ENCODE measurements around the gene UBA6.

UBA6 gene

DNA sequence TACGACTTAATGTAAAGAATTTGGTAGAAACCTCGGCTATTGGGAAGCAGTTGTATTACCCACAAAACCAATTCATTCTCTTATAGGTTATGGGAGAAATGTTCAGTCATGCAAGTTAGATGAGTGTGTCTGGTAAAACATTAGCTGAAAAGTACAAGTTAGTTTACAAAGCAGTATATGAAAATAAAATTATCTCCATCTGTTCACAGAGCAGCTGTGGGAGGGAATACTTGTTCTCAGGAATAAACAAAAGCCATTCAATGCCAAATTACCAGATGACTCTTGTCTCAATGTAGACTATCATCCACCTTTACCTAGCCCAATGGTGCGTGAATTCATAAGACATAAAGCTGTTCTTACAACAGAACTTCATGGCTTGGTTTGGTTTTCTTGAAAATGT, 113.8 kb downstream of the UBA6 start:
- Histone ChIP-seq H3K4me1 (ENCODE audit: control insufficient read depth, insufficient read depth, low read length) (no peaks in the 10 kb centered on the region), H3K36me3 (ENCODE audit: control insufficient read depth, insufficient read depth, low read length) (no peaks in the 10 kb centered on the region), H3K9me3 (ENCODE audit: control insufficient read depth, low read length) (no peaks in the 10 kb centered on the region), H3K27ac (ENCODE audit: insufficient read depth, low read depth, low read length, poor library complexity, severe bottlenecking) (no peak overlapping the region), H3K4me3 (ENCODE audit: insufficient read depth, low read depth, low read length) (no peak overlapping the region), H3K27me3 (ENCODE audit: control insufficient read depth, insufficient read depth, low read length, poor library complexity, severe bottlenecking) (no peaks in the 10 kb centered on the region)
- 100% methylated on average over 1 to 3 of the region's 3 CpGs for WGBS, 2 experiments

DNA sequence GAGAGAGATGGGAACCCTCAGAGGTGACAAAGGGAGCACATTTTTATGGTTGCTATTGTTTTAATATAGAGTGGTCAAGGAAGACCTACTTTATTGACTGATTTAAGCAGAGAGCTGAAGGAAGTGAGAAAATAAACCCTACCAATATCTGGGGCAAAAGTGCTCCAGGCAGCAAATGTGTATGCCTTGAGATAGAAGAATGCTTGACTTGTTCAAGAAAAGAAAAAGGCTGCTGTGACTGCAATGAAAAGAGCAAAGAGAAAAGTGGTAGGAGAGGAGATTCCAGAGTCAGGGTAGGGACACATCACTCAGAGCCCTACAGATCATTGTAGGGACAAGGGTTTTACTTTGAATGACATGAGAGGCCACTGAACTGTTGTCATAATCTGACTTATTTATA, 116.5 kb downstream of the UBA6 start:
- H3K27ac ChIP-seq (ENCODE audit: insufficient read depth, low read depth, low read length, poor library complexity, severe bottlenecking), result no peak overlapping the region

DNA sequence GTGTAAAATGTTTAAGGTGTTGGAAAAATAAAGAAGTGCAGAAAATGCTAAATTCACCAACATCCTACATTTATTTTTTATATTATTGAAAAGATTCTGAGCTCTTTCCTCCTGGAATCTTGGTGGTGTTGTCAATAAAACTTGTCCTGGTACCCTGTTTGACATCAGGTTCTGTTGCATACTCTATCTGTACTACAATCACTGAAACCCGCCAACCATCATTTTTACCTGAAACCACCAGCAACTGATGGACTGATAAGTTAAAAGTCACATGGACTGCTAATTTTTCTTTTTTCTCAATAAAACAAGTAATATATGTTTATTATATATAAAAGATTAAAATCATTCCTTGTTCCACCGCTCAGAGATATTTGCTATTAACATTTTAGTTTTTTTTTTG, 119.0 kb downstream of the UBA6 start:
- no peaks in the 10 kb centered on the region for H3K27me3 ChIP-seq (ENCODE audit: control insufficient read depth, insufficient read depth, low read length, poor library complexity, severe bottlenecking)
- no peak overlapping the region for H3K4me3 ChIP-seq (ENCODE audit: insufficient read depth, low read depth, low read length)
- H3K9me3 ChIP-seq (ENCODE audit: control insufficient read depth, low read length), result no peaks in the 10 kb centered on the region
- no peak overlapping the region for H3K27ac ChIP-seq (ENCODE audit: insufficient read depth, low read depth, low read length, poor library complexity, severe bottlenecking)
- no peaks in the 10 kb centered on the region for H3K36me3 ChIP-seq (ENCODE audit: control insufficient read depth, insufficient read depth, low read length)
- 100% methylated on average over 1 of the region's 2 CpGs; no CpG with 5 or more reads in 1 of the 2 experiments for WGBS, 2 experiments
- H3K4me1 ChIP-seq (ENCODE audit: control insufficient read depth, insufficient read depth, low read length), result no peaks in the 10 kb centered on the region

More for the DNA sequence above, 116.5 kb downstream of the UBA6 start:
- Histone ChIP-seq H3K36me3 (ENCODE audit: control insufficient read depth, insufficient read depth, low read length) (no peaks in the 10 kb centered on the region), H3K27me3 (ENCODE audit: control insufficient read depth, insufficient read depth, low read length, poor library complexity, severe bottlenecking) (no peaks in the 10 kb centered on the region), H3K9me3 (ENCODE audit: control insufficient read depth, low read length) (no peaks in the 10 kb centered on the region), H3K4me3 (ENCODE audit: insufficient read depth, low read depth, low read length) (no peak overlapping the region), H3K4me1 (ENCODE audit: control insufficient read depth, insufficient read depth, low read length) (no peaks in the 10 kb centered on the region)

DNA sequence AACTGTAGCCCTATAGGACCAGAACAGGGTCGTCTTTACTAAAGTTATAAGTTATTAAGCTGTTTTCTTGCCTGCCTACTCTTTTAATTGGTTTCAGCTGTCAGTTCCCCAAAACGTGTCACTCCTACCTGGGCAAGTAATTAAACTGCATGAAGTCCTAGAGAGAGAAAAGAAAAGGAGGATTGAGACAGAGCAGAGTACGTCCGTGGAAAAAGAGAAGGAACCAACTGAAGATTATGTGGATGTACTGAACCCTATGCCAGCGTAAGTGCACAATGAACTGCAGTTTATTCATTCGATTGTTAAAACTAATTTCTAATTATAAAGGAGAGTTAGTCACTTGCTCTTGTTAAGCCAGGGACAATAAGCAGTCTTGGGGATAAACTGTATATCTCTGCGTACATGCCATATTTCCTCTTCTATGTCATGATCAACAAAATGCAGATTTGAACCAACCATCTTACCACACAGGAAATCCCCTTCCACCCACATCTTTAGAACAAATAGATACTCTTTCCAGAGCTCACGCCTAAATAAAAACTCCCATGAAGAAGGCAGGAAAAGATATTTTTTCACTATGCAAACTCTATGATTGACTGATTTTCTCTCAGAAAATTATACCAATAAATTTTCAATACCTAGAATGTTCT, 119.6 kb downstream of the UBA6 start:
- no peak overlapping the region for H3K27ac ChIP-seq (ENCODE audit: insufficient read depth, low read depth, low read length, poor library complexity, severe bottlenecking)
- no peaks in the 10 kb centered on the region for H3K27me3 ChIP-seq (ENCODE audit: control insufficient read depth, insufficient read depth, low read length, poor library complexity, severe bottlenecking)
- no peak overlapping the region for H3K4me3 ChIP-seq (ENCODE audit: insufficient read depth, low read depth, low read length)
- WGBS, 2 experiments, result 85 to 88% methylated on average over 7 to 8 of the region's 8 CpGs
- H3K9me3 ChIP-seq (ENCODE audit: control insufficient read depth, low read length), result no peaks in the 10 kb centered on the region
- no peaks in the 10 kb centered on the region for H3K4me1 ChIP-seq (ENCODE audit: control insufficient read depth, insufficient read depth, low read length)
- no peaks in the 10 kb centered on the region for H3K36me3 ChIP-seq (ENCODE audit: control insufficient read depth, insufficient read depth, low read length)

DNA sequence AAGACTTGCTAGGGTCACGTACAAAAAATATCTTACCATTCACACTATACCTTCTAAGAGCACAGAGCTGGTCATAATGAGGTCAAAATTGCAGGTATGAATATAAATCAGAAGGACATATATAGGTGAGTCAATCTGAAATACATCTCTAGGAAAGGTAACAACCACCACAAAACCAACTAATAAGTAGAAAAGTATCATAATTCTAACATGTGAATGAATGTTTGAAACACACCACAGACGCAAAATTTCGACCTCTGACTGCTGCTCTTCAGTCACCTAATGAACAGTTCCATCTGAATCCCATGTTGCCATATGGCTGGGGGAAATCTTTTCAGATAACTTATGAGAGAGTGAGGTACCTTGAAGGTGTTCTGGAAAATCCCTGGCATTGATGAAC, 120.4 kb downstream of the UBA6 start:
- H3K27ac ChIP-seq (ENCODE audit: insufficient read depth, low read depth, low read length, poor library complexity, severe bottlenecking), result no peak overlapping the region
- no peaks in the 10 kb centered on the region for H3K9me3 ChIP-seq (ENCODE audit: control insufficient read depth, low read length)
- no peak overlapping the region for H3K4me3 ChIP-seq (ENCODE audit: insufficient read depth, low read depth, low read length)
- H3K36me3 ChIP-seq (ENCODE audit: control insufficient read depth, insufficient read depth, low read length), result no peaks in the 10 kb centered on the region
- no peaks in the 10 kb centered on the region for H3K4me1 ChIP-seq (ENCODE audit: control insufficient read depth, insufficient read depth, low read length)
- WGBS, 2 experiments, result 74 to 95% methylated on average over 2 to 3 of the region's 3 CpGs
- H3K27me3 ChIP-seq (ENCODE audit: control insufficient read depth, insufficient read depth, low read length, poor library complexity, severe bottlenecking), result no peaks in the 10 kb centered on the region

DNA sequence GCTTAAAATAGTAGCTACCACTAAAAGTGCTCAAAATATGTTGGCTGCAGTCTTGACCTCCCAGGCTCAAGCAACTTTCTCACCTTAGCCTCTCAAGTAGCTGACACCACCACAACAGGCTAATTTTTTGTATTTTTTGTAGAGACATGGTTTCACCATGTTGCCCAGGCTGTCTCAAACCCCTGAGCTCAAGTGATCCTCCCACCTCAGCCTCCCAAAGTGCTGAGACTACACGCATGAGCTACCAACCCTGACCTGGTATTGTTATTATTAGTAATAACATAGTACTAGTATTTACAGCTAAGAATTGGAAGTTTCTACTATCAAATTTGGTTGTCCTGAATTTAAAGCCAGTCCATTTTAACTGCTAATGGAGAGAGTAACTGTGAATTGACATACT, 124.4 kb downstream of the UBA6 start:
- Histone ChIP-seq H3K36me3 (ENCODE audit: control insufficient read depth, insufficient read depth, low read length) (no peaks in the 10 kb centered on the region), H3K4me1 (ENCODE audit: control insufficient read depth, insufficient read depth, low read length) (no peaks in the 10 kb centered on the region), H3K9me3 (ENCODE audit: control insufficient read depth, low read length) (no peaks in the 10 kb centered on the region), H3K27me3 (ENCODE audit: control insufficient read depth, insufficient read depth, low read length, poor library complexity, severe bottlenecking) (no peaks in the 10 kb centered on the region), H3K27ac (ENCODE audit: insufficient read depth, low read depth, low read length, poor library complexity, severe bottlenecking) (no peak overlapping the region), H3K4me3 (ENCODE audit: insufficient read depth, low read depth, low read length) (no peak overlapping the region)
- WGBS, 2 experiments, result no CpG with 5 or more reads among the region's 1 CpG

DNA sequence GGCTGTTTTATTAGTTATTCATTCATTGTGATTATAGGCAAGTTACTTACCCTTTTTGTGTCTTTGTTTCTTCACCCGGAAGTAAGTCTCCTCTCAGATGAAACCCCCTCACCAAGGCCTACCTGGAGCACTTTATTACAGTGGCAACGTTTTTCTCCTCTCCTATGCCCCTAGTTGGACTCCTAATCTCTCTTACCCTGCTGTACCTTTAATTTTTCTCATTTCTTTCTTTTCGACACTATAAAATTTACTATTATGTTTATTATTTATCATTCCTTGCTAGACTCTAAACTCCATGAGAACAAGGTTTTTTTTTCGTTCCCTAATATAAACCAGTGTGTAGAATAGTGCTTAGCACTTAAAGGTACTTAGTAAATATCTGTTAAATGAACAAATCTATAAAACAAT, 124.9 kb downstream of the UBA6 start:
- WGBS, 2 experiments, result 83 to 85% methylated on average over 2 of the region's 4 CpGs
- Histone ChIP-seq H3K27me3 (ENCODE audit: control insufficient read depth, insufficient read depth, low read length, poor library complexity, severe bottlenecking) (no peaks in the 10 kb centered on the region), H3K9me3 (ENCODE audit: control insufficient read depth, low read length) (no peaks in the 10 kb centered on the region), H3K4me3 (ENCODE audit: insufficient read depth, low read depth, low read length) (no peak overlapping the region), H3K4me1 (ENCODE audit: control insufficient read depth, insufficient read depth, low read length) (no peaks in the 10 kb centered on the region), H3K27ac (ENCODE audit: insufficient read depth, low read depth, low read length, poor library complexity, severe bottlenecking) (no peak overlapping the region), H3K36me3 (ENCODE audit: control insufficient read depth, insufficient read depth, low read length) (no peaks in the 10 kb centered on the region)

DNA sequence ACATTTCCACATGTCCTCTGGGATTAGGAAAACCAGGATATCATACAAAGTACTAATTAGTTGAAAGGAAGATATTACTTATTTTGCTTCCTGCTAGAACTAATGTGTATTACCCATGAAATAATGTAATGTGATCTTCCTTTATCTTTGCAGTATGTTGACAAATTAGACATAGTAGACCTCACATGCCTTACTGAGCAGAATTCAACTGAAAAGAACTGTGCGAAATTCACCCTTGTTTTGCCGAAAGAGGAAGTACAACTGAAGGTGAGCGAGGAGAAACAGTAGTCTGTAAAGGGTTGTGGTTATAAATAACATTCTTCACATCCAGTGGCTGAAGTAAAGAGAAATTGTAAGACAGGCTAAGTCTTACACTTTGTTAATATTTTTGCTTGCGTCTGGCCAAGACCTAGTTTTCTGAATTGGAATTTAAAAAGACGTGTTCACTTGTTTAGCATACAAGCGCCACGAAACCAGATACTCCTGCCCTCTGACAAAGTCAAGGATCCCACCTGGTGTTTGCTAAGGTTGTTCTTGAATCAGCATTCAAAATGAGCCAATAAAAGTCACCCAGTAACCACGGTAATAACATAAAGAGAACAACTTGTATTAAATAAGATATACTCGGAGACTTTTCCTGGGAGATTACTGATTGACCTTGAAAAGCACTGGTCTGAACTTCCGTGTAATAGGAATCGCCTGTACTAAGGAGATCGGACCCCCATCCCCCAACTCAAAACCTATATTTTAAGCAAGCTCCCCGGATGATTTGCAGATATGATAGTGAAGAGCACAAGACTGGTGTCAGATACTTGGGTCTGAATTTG, 125.5 kb downstream of the UBA6 start:
- Histone ChIP-seq H3K27me3 (ENCODE audit: control insufficient read depth, insufficient read depth, low read length, poor library complexity, severe bottlenecking) (no peaks in the 10 kb centered on the region), H3K36me3 (ENCODE audit: control insufficient read depth, insufficient read depth, low read length) (no peaks in the 10 kb centered on the region), H3K27ac (ENCODE audit: insufficient read depth, low read depth, low read length, poor library complexity, severe bottlenecking) (no peak overlapping the region), H3K9me3 (ENCODE audit: control insufficient read depth, low read length) (no peaks in the 10 kb centered on the region), H3K4me1 (ENCODE audit: control insufficient read depth, insufficient read depth, low read length) (no peaks in the 10 kb centered on the region), H3K4me3 (ENCODE audit: insufficient read depth, low read depth, low read length) (no peak overlapping the region)
- WGBS, 2 experiments, result 96 to 97% methylated on average over 12 to 13 of the region's 13 CpGs

DNA sequence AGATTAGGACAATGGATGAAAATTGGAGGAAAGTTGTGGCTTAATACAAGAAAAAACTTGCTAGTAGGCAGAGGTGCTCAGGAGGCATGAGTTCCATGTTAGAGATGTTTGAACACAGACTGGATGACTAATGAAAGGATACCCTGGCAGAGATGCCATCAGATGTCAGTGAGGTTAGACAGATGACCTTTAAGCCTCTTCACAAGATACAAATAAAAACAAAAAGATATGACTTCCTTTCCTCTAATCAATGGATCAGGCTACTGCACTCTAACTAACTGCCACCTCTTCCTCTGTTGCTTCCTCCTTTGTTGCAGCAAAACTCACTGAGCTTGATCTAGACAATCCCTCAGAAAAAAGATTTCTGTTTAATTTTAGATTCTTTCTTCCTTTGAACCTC, 127.8 kb downstream of the UBA6 start:
- Histone ChIP-seq H3K4me1 (ENCODE audit: control insufficient read depth, insufficient read depth, low read length) (no peaks in the 10 kb centered on the region), H3K4me3 (ENCODE audit: insufficient read depth, low read depth, low read length) (no peak overlapping the region), H3K27ac (ENCODE audit: insufficient read depth, low read depth, low read length, poor library complexity, severe bottlenecking) (no peak overlapping the region), H3K9me3 (ENCODE audit: control insufficient read depth, low read length) (no peaks in the 10 kb centered on the region), H3K36me3 (ENCODE audit: control insufficient read depth, insufficient read depth, low read length) (no peaks in the 10 kb centered on the region), H3K27me3 (ENCODE audit: control insufficient read depth, insufficient read depth, low read length, poor library complexity, severe bottlenecking) (no peaks in the 10 kb centered on the region)

DNA sequence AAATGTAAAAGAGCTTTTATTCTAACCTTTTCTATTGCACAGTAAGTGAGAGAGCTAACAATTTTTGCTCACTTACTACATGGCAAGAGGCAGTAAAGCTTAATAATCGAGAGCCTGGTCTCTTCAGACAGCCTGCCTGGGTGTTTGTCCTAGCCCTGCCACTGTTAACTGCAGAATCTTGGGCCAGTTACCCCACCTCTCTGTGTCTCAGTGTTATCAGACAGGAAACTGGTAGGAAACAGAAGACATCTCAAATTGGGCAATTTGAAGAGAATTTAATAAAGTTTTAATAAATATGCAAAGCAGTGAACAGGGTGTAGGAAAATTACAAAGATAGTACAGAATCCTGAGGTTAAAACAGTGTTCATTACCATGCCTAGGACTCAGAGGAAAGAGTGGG, 129.0 kb downstream of the UBA6 start:
- Histone ChIP-seq H3K9me3 (ENCODE audit: control insufficient read depth, low read length) (no peaks in the 10 kb centered on the region), H3K4me1 (ENCODE audit: control insufficient read depth, insufficient read depth, low read length) (no peaks in the 10 kb centered on the region), H3K4me3 (ENCODE audit: insufficient read depth, low read depth, low read length) (no peak overlapping the region), H3K36me3 (ENCODE audit: control insufficient read depth, insufficient read depth, low read length) (no peaks in the 10 kb centered on the region), H3K27me3 (ENCODE audit: control insufficient read depth, insufficient read depth, low read length, poor library complexity, severe bottlenecking) (no peaks in the 10 kb centered on the region), H3K27ac (ENCODE audit: insufficient read depth, low read depth, low read length, poor library complexity, severe bottlenecking) (no peak overlapping the region)
- WGBS, 2 experiments, result 88 to 90% methylated on average over 1 of the region's 1 CpG
